Measurements from ENCODE around the gene NSMCE1.

The NSMCE1 gene

DNA sequence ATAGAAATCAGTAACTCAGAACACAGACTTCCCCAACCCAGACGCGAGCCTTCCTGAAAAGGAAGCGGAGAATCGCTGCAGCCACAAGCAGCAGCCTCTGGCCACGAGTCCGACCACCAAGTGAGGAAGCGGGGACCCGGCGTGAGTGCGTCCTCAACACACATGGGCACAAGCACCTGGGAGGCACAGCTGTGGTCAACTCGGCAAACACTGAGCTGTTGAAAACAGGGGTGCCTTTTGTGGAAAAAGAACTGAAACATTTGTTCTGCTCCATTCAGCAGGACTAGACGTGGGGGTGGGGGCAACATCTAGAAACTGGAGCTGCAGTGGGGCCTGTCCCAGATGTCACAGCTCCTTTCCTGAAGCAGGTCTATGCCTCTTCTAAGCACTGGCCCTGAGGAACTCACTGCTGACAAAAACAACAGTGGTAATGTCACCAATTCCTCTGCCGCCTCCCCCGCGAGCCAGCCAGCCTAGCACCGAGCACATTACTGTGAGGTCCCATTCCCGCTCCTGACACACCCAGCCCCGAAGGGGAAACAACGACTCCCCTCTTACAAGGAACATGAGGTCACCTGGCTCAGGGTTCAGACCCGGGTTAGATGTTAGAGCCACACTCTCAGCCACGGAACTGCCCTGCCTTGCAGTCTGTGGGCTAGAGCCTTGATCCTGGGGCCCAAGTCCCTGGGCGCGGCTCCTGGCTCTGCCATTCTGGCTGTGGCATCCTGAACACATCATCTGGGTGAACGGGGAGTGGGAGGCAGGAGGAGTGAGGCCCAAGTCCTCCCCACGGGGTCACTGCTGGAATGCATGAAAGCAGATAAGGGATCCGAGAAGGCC, 36.3 kb downstream of the NSMCE1 start:
- Histone ChIP-seq H3K27ac (ENCODE audit: low read length) (no peak overlapping the region), H3K9me3 (ENCODE audit: insufficient read depth, low read depth, low read length) (no peaks in the 10 kb centered on the region), H3K27me3 (ENCODE audit: insufficient read depth, low read length) (no peaks in the 10 kb centered on the region), H3K36me3 (ENCODE audit: insufficient read depth, low read depth, low read length) (no peaks in the 10 kb centered on the region), H3K4me3 (ENCODE audit: low read length) (no peak overlapping the region), H3K4me1 (ENCODE audit: insufficient read depth, low read length) (no peaks in the 10 kb centered on the region), H3K9ac (ENCODE audit: low read depth, low read length) (no peak overlapping the region)

DNA sequence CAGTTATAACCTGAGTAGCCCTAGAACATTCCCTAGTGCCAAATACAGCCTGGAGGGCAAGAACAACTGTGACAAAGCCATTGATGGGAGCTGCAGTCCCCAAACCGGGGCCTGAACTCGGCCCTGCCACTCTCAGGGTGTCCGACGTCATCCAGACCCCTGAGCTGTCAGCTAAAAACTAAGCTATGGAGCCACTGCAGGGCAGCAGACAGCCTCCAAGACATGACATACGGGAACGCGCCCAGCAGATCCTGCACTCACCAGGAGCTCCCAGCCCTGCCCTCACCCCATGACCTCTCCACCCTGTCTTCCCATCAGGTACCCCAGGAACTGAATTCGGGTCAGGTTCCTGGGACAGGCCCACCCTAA, 36.9 kb downstream of the NSMCE1 start:
- Histone ChIP-seq H3K36me3 (ENCODE audit: insufficient read depth, low read depth, low read length) (no peaks in the 10 kb centered on the region), H3K9ac (ENCODE audit: low read depth, low read length) (no peak overlapping the region), H3K4me1 (ENCODE audit: insufficient read depth, low read length) (no peaks in the 10 kb centered on the region), H3K9me3 (ENCODE audit: insufficient read depth, low read depth, low read length) (no peaks in the 10 kb centered on the region), H3K27ac (ENCODE audit: low read length) (no peak overlapping the region), H3K4me3 (ENCODE audit: low read length) (no peak overlapping the region), H3K27me3 (ENCODE audit: insufficient read depth, low read length) (no peaks in the 10 kb centered on the region)

DNA sequence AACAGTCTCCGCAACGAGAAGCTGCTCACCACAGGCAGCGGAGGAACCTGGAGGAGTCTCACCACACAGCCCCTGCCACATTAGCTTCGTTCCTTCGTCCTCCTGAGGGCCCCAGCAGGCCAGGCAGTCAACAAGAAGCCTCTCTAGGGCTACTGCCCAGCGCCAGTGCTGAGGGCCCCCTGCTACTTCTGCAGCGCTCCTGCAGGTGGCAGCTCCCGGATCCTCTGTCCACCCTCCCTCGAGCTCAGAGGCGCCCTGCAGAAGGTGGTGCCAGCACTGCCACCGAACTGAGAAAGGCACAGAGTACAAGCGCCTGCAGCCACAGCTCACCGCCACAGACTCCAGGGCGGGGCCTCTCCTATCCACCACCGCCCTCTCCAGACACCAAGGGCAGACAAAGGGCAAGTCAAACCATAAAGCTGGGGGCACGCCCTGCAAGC, 38.0 kb downstream of the NSMCE1 start:
- no peaks in the 10 kb centered on the region for H3K9me3 ChIP-seq (ENCODE audit: insufficient read depth, low read depth, low read length)
- H3K9ac ChIP-seq (ENCODE audit: low read depth, low read length), result no peak overlapping the region
- no peaks in the 10 kb centered on the region for H3K36me3 ChIP-seq (ENCODE audit: insufficient read depth, low read depth, low read length)
- no peak overlapping the region for H3K4me3 ChIP-seq (ENCODE audit: low read length)
- H3K27me3 ChIP-seq (ENCODE audit: insufficient read depth, low read length), result no peaks in the 10 kb centered on the region
- no peak overlapping the region for H3K27ac ChIP-seq (ENCODE audit: low read length)
- H3K4me1 ChIP-seq (ENCODE audit: insufficient read depth, low read length), result no peaks in the 10 kb centered on the region

- H3K36me3 ChIP-seq (ENCODE audit: insufficient read depth, low read depth, low read length), result no peaks in the 10 kb centered on the region
- no peak overlapping the region for H3K9ac ChIP-seq (ENCODE audit: low read depth, low read length)
Observed at GRCh38 chr16:27229891-27230470, 38.6 kb downstream of the NSMCE1 start.

DNA sequence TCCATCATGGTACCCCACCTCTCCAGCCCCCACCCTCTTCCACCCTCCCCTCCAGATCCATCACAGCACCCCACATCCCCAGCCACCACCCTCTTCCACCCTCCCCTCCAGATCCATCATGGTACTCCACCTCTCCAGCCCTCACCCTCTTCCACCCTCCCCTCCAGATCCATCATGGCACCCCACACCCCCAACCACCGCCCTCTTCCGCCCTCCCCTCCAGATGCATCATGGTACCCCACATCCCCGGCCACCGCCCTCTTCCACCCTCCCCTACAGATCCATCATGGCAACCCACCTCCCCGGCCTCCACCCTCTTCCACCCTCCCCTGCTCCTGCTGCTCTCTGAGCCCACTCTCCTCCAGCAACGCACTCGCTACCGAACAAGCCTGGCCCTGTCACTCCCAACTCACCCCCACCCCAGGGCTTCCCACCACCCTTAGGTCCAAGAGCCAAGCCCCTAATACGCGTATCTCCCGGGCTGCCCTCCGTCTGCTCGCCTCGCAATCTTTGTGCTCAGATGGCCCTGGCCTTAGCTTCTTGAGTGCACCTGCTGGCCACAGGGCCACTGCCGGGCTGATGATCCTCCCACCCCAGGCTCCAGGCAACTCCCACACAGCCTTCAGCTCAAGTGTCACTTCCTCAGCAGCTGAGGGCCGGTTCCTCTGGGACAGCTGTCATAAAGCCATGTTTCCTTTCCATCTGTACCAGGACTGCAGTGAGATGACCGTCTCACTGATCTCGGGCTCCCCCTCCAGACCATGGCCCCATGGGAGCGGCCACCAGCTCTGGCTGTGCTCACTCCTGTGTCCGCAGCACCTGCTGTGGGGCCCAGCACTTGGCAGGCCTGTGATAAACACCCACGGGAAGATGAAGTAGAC, 39.7 kb downstream of the NSMCE1 start:
- Histone ChIP-seq H3K9me3 (ENCODE audit: insufficient read depth, low read depth, low read length) (no peaks in the 10 kb centered on the region), H3K27ac (ENCODE audit: low read length) (no peak overlapping the region), H3K9ac (ENCODE audit: low read depth, low read length) (no peak overlapping the region), H3K36me3 (ENCODE audit: insufficient read depth, low read depth, low read length) (no peaks in the 10 kb centered on the region), H3K4me3 (ENCODE audit: low read length) (no peak overlapping the region), H3K27me3 (ENCODE audit: insufficient read depth, low read length) (no peaks in the 10 kb centered on the region), H3K4me1 (ENCODE audit: insufficient read depth, low read length) (no peaks in the 10 kb centered on the region)

More at GRCh38 chr16:27229891-27230470, 38.6 kb downstream of the NSMCE1 start:
- H3K4me3 ChIP-seq (ENCODE audit: low read length), result no peak overlapping the region
- H3K27me3 ChIP-seq (ENCODE audit: insufficient read depth, low read length), result no peaks in the 10 kb centered on the region
- no peaks in the 10 kb centered on the region for H3K4me1 ChIP-seq (ENCODE audit: insufficient read depth, low read length)
- no peak overlapping the region for H3K27ac ChIP-seq (ENCODE audit: low read length)
- no peaks in the 10 kb centered on the region for H3K9me3 ChIP-seq (ENCODE audit: insufficient read depth, low read depth, low read length)

DNA sequence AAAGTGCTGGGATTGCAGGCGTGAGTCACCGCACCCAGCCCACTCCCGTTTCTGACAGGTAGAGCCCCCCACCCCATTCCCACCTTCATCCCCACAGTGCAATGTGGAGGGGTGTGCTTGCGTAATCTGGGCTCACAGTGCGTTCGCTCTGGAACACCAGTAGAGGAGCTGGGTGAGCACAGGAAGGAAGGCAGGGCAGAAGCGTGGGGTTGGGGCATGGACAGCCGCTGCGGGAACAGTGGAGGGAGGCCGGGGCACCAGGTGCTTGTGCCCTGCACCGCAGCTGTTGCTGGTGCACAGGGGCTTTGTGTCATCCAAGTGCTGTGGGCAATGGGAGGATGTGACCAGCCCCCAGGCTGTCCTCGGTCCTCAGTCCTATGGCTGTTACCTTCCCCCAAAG, 40.5 kb downstream of the NSMCE1 start:
- no peak overlapping the region for H3K4me3 ChIP-seq (ENCODE audit: low read length)
- no peak overlapping the region for H3K27ac ChIP-seq (ENCODE audit: low read length)
- no peaks in the 10 kb centered on the region for H3K27me3 ChIP-seq (ENCODE audit: insufficient read depth, low read length)
- no peak overlapping the region for H3K9ac ChIP-seq (ENCODE audit: low read depth, low read length)
- H3K9me3 ChIP-seq (ENCODE audit: insufficient read depth, low read depth, low read length), result no peaks in the 10 kb centered on the region
- H3K36me3 ChIP-seq (ENCODE audit: insufficient read depth, low read depth, low read length), result no peaks in the 10 kb centered on the region
- H3K4me1 ChIP-seq (ENCODE audit: insufficient read depth, low read length), result no peaks in the 10 kb centered on the region

- Histone ChIP-seq H3K9me3 (ENCODE audit: insufficient read depth, low read depth, low read length) (no peaks in the 10 kb centered on the region), H3K27ac (ENCODE audit: low read length) (no peak overlapping the region), H3K4me3 (ENCODE audit: low read length) (no peak overlapping the region), H3K4me1 (ENCODE audit: insufficient read depth, low read length) (no peaks in the 10 kb centered on the region), H3K9ac (ENCODE audit: low read depth, low read length) (no peak overlapping the region), H3K36me3 (ENCODE audit: insufficient read depth, low read depth, low read length) (no peaks in the 10 kb centered on the region), H3K27me3 (ENCODE audit: insufficient read depth, low read length) (no peaks in the 10 kb centered on the region)
Observed at GRCh38 chr16:27226976-27227705, 41.4 kb downstream of the NSMCE1 start.

DNA sequence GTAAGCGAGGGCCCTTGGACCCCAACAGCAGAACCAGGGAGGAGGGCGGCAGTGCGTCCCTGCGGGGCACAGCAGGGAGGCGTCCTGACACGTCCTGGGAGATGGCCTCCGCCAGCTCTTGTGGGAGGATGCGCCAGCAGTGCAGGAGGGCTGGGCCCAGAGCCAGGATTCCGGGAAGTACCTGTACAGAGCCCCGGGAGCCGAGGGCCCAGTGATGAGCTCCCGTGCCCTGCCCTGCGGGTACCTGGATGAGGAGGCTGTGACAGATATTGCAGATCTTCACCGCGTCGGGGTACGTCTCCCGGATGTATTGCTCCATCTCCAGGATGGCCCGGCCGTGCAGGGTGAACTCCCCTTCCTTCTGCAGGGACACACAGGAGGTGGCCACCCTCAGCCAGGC, 42.1 kb downstream of the NSMCE1 start:
- Histone ChIP-seq H3K4me1 (ENCODE audit: insufficient read depth, low read length) (no peaks in the 10 kb centered on the region), H3K27ac (ENCODE audit: low read length) (no peak overlapping the region), H3K27me3 (ENCODE audit: insufficient read depth, low read length) (no peaks in the 10 kb centered on the region), H3K9me3 (ENCODE audit: insufficient read depth, low read depth, low read length) (no peaks in the 10 kb centered on the region), H3K9ac (ENCODE audit: low read depth, low read length) (no peak overlapping the region), H3K4me3 (ENCODE audit: low read length) (no peak overlapping the region), H3K36me3 (ENCODE audit: insufficient read depth, low read depth, low read length) (no peaks in the 10 kb centered on the region)

GRCh38 chr16:27225536-27226360, 42.8 kb downstream of the NSMCE1 start:
- Histone ChIP-seq H3K9me3 (ENCODE audit: insufficient read depth, low read depth, low read length) (no peaks in the 10 kb centered on the region), H3K4me3 (ENCODE audit: low read length) (no peak overlapping the region), H3K4me1 (ENCODE audit: insufficient read depth, low read length) (no peaks in the 10 kb centered on the region), H3K27me3 (ENCODE audit: insufficient read depth, low read length) (no peaks in the 10 kb centered on the region), H3K36me3 (ENCODE audit: insufficient read depth, low read depth, low read length) (no peaks in the 10 kb centered on the region), H3K27ac (ENCODE audit: low read length) (no peak overlapping the region), H3K9ac (ENCODE audit: low read depth, low read length) (no peak overlapping the region)

DNA sequence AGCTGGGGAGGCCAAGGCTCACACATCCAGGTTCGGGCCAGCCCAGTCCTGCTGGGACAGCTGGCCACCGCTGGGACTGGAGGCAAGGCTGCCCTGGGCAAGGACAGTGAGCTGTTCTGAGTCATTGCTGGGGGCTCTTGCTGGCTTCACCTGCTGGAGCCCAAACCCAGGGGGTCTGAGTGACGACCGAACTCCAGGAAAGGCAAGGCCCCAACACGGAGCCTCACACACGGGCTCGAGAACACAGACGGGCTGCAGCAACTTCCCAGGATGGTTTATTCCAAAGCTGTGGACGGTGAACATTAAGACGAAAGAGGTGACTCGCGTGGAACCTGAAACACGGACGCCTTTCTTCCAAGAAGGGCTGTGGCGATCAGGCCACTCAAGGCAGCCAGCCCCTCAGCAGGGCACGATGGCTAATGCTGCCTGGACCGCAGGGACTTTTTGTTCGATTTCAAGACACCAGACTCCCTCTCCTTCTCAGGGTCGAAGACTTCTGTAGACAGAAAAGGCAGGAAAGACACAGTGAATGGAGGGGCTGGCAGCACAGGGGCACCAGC, 43.8 kb downstream of the NSMCE1 start:
- Histone ChIP-seq H3K9ac (ENCODE audit: low read depth, low read length) (no peak overlapping the region), H3K4me1 (ENCODE audit: insufficient read depth, low read length) (no peaks in the 10 kb centered on the region), H3K4me3 (ENCODE audit: low read length) (no peak overlapping the region), H3K9me3 (ENCODE audit: insufficient read depth, low read depth, low read length) (no peaks in the 10 kb centered on the region), H3K27ac (ENCODE audit: low read length) (no peak overlapping the region), H3K36me3 (ENCODE audit: insufficient read depth, low read depth, low read length) (no peaks in the 10 kb centered on the region; the same call in 1 of the 2 replicates), H3K27me3 (ENCODE audit: insufficient read depth, low read length) (no peaks in the 10 kb centered on the region)

Measured in iPS-20b (cell line).